ENCODE results near the gene IFNA13. TPM values are rescaled to one million over a fixed set of nuclear protein-coding genes. Genes with fewer than 3 reads are reported as not detected.

Gene IFNA13
- total and polyA plus RNA-seq, 9 of the 15 experiments (the other 6 are each of a cell fraction or from before 2014, with no cell fraction given): not detected

DNA sequence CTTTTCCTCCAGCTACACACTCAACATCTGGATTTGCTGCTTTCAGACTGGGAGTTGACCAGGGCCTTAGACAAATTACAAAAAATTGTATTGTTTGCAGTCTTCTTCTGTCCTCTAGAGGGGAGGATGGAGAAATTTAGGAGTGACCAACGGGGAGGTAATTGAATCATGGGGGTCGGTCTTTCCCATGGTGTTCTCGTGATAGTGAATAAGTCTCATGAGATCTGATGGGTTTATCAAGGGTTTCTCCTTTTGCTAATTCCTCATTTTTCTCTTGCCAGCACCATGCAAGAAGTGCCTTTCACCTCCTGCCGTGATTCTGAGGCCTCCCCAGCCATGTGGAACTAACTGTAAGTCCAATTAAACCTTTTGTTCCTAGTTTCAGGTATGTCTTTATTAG is 45.3 kb upstream of the IFNA13 start:
- ATAC-seq (no peak), DNase-seq (ENCODE audit: extremely low read depth in 1 of 4, low spot score in 3 of 4) (no peak), FAIRE-seq (no peak)
- CTCF ChIA-PET (ENCODE audit: low intra/inter-chr PET ratio): no interaction called here
- Histone ChIP-seq H3K4me3 (no peak overlapping the region), H3K79me2 (ENCODE audit: control insufficient read depth, insufficient read depth, low read length) (no peaks in the 10 kb centered on the region), H3K4me1 (replicated peaks in 1 of 2; ENCODE audit: control insufficient read depth in 2 of 2, insufficient read depth in 2 of 2, low read length in 2 of 2) (no peaks in the 10 kb centered on the region), H3K27ac (ENCODE audit: extremely low read depth, low read depth, low read length) (no peak overlapping the region), H3K9me3 (replicated peaks; ENCODE audit: control insufficient read depth, insufficient read depth, low read depth, low read length) (no peaks in the 10 kb centered on the region), H3K27me3 (ENCODE audit: control insufficient read depth in 2 of 2, insufficient read depth in 2 of 2, low read length in 2 of 2) (no peaks in the 10 kb centered on the region), H3K9me1 (ENCODE audit: control insufficient read depth, insufficient read depth, low read length) (no peaks in the 10 kb centered on the region), H3K9ac (ENCODE audit: insufficient read depth in 1 of 2, low read depth in 2 of 2, low read length in 2 of 2) (no peak overlapping the region), H2AFZ (ENCODE audit: low read depth, low read length) (no peak overlapping the region), H4K20me1 (replicated peaks; ENCODE audit: control insufficient read depth, insufficient read depth, low read length) (no peaks in the 10 kb centered on the region), H3K36me3 (ENCODE audit: control insufficient read depth, insufficient read depth, low read length) (no peaks in the 10 kb centered on the region), H3K4me2 (ENCODE audit: insufficient read depth, low read length) (no peak overlapping the region)
- in situ Hi-C loops (cut with MboI) (no loop called here), intact Hi-C loops (cut with micrococcal nuclease) (no loop called here)
- WGBS (ENCODE audit: insufficient coverage, low coverage, missing lambda C conversion rate): no CpG with 5 or more reads among the region's 4 CpGs
- POLR2A ChIA-PET: no interaction called here
- TF ChIP-seq CHD2 (IDR thresholded peaks at IDR 0.05; ENCODE audit: low read depth, low read length) (no peak), NBN (IDR thresholded peaks at IDR 0.05; ENCODE audit: low read depth) (no peak)
- TF ChIP-seq, protein P1, sequence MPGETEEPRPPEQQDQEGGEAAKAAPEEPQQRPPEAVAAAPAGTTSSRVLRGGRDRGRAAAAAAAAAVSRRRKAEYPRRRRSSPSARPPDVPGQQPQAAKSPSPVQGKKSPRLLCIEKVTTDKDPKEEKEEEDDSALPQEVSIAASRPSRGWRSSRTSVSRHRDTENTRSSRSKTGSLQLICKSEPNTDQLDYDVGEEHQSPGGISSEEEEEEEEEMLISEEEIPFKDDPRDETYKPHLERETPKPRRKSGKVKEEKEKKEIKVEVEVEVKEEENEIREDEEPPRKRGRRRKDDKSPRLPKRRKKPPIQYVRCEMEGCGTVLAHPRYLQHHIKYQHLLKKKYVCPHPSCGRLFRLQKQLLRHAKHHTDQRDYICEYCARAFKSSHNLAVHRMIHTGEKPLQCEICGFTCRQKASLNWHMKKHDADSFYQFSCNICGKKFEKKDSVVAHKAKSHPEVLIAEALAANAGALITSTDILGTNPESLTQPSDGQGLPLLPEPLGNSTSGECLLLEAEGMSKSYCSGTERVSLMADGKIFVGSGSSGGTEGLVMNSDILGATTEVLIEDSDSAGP (CRISPR knock-in tag; IDR thresholded peaks at IDR 0.05): no peak
- TF ChIP-seq, protein P2, sequence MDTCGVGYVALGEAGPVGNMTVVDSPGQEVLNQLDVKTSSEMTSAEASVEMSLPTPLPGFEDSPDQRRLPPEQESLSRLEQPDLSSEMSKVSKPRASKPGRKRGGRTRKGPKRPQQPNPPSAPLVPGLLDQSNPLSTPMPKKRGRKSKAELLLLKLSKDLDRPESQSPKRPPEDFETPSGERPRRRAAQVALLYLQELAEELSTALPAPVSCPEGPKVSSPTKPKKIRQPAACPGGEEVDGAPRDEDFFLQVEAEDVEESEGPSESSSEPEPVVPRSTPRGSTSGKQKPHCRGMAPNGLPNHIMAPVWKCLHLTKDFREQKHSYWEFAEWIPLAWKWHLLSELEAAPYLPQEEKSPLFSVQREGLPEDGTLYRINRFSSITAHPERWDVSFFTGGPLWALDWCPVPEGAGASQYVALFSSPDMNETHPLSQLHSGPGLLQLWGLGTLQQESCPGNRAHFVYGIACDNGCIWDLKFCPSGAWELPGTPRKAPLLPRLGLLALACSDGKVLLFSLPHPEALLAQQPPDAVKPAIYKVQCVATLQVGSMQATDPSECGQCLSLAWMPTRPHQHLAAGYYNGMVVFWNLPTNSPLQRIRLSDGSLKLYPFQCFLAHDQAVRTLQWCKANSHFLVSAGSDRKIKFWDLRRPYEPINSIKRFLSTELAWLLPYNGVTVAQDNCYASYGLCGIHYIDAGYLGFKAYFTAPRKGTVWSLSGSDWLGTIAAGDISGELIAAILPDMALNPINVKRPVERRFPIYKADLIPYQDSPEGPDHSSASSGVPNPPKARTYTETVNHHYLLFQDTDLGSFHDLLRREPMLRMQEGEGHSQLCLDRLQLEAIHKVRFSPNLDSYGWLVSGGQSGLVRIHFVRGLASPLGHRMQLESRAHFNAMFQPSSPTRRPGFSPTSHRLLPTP (IDR thresholded peaks at IDR 0.05; ENCODE audit: borderline replicate concordance, extremely low read depth, insufficient read length): no peak
- no TSS peak for BruUV-seq (replicated peaks)

All from K562 (cell line).